Muscle of arm (tissue), 12 donors: Measurements from ENCODE around the gene SERPINA3. TPM values are rescaled to one million over a fixed set of nuclear protein-coding genes. Genes with fewer than 3 reads are reported as not detected.

ENCODE experiments used
- DNase-seq: peaks from one replicate; pipeline ENCODE4 v3.0.0-alpha.2; 2013
- polyA plus RNA-seq, 12 donors: library from polyadenylated mRNA; unstranded; fragments of 120-200 nt; gene quantifications; one replicate each; pipeline ENCODE4 v1.2.1, GENCODE V29; 2013; ENCODE audit not compliant: insufficient read length in 12 of 12

Gene SERPINA3
- polyA plus RNA-seq, 12 donors = 0.12 to 1.5 (median 0.59) TPM; not detected in 9

GRCh38 chr14:94612580-94613554, 676 bp downstream of the SERPINA3 start:
- DNase-seq = no peak

- DNase-seq = no peak
Observed at GRCh38 chr14:94613720-94614644, 1.8 kb downstream of the SERPINA3 start.

GRCh38 chr14:94614802-94615201, 2.6 kb downstream of the SERPINA3 start:
- DNase-seq = no peak

- DNase-seq = no peak
Observed at GRCh38 chr14:94615254-94615653, 3.1 kb downstream of the SERPINA3 start.

- no peak for DNase-seq
Observed at GRCh38 chr14:94615823-94616570, 3.8 kb downstream of the SERPINA3 start.

- no peak for DNase-seq
Observed at GRCh38 chr14:94617366-94617941, 5.3 kb downstream of the SERPINA3 start.

- DNase-seq = no peak
Observed at GRCh38 chr14:94617988-94618822, 6.0 kb downstream of the SERPINA3 start.

GRCh38 chr14:94619297-94619696, 7.1 kb downstream of the SERPINA3 start:
- no peak for DNase-seq

- no peak for DNase-seq
Observed at GRCh38 chr14:94620597-94620996, 8.4 kb downstream of the SERPINA3 start.

GRCh38 chr14:94621358-94622134, 9.4 kb downstream of the SERPINA3 start:
- no peak for DNase-seq

GRCh38 chr14:94622653-94623421, 10.6 kb downstream of the SERPINA3 start:
- DNase-seq = no peak

- no peak for DNase-seq
Observed at GRCh38 chr14:94623422-94623809, 11.2 kb downstream of the SERPINA3 start.

GRCh38 chr14:94623856-94624499, 11.8 kb downstream of the SERPINA3 start:
- no peak for DNase-seq

- no peak for DNase-seq
Observed at GRCh38 chr14:94624537-94625352, 12.6 kb downstream of the SERPINA3 start.

GRCh38 chr14:94625353-94625635, 13.1 kb downstream of the SERPINA3 start:
- DNase-seq = no peak

GRCh38 chr14:94628578-94628977, 16.4 kb downstream of the SERPINA3 start:
- DNase-seq = no peak

GRCh38 chr14:94630396-94630795, 18.2 kb downstream of the SERPINA3 start:
- no peak for DNase-seq

GRCh38 chr14:94631050-94631449, 18.9 kb downstream of the SERPINA3 start:
- DNase-seq = no peak
